AML-193 (cell line): ENCODE results near the gene NDUFS1.
A peak's percentile ranks its signal among the peaks of the same experiment; 100 is the strongest.
"Not testable (repeated sequence)": the region's sequence is repeated elsewhere in the genome, so short reads cannot be mapped to it uniquely, and the experiment has no call there.

ENCODE experiments used
- DNase-seq, 2 experiments: peaks; one replicate each; lab custom pipeline; 2025; lab: John Stamatoyannopoulos, UW

The NDUFS1 gene

DNA sequence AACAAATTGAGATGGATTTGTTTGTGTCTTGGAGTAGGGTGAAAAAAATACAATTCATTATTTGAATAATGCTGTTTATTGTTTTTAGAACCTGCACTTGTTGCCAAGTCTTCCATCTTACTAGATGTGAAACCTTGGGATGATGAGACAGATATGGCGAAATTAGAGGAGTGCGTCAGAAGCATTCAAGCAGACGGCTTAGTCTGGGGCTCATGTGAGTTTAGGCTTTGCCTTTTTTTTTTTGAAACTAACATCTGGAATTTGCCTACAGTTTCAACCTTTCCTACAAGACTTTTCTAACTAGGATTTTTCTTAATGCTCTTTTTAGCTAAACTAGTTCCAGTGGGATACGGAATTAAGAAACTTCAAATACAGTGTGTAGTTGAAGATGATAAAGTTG lies 3.2 kb upstream of the NDUFS1 start:
- DNase-seq, result not testable (repeated sequence)

DNA sequence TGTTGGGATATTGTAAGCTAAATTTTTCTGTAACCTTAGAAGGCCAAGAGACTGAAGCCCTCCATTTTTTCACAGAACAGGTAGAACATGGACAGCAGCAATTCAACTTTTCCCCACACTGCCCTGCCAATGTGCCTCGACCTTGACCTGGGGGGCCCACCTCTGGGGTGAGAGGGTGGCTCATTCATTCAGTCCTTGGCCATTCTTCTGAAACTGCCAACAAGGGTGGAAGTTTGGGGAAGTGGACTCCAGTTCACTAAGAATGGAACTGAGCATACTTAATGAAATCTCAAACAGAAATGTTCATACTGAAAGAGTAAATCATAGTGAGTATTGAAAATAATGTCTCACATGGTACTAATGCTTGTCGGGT lies 1.5 kb upstream of the NDUFS1 start:
- no peak for DNase-seq

DNA sequence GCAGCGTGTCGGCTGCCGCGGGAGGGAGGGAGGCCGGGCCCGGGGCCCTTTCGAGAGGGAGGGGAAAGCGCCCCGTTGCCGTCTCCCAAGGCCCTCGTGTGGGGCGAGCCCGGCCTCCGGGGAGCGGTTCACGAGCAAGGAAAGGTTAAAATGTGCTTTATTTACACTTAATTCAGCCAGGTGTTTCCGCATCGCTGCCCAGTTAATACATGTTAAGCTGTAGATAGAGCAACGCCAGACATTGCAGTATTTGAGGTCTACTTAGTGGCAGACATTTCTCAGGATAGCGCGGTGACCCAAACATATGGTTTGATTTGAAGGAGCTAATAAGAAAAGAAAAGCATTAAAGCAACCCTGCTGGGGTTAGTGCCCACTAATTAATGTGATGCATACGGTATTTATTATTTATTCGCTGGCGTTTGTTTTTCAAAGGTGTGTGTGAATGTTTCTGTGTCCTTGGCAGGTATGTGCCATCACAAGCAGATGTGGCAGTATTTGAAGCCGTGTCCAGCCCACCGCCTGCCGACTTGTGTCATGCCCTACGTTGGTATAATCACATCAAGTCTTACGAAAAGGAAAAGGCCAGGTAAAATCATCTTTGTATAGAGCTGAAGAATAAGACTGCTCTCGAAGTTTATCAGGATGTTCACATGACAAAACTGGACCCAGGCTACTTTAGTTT lies 1.0 kb upstream of the NDUFS1 start:
- no peak for DNase-seq

DNA sequence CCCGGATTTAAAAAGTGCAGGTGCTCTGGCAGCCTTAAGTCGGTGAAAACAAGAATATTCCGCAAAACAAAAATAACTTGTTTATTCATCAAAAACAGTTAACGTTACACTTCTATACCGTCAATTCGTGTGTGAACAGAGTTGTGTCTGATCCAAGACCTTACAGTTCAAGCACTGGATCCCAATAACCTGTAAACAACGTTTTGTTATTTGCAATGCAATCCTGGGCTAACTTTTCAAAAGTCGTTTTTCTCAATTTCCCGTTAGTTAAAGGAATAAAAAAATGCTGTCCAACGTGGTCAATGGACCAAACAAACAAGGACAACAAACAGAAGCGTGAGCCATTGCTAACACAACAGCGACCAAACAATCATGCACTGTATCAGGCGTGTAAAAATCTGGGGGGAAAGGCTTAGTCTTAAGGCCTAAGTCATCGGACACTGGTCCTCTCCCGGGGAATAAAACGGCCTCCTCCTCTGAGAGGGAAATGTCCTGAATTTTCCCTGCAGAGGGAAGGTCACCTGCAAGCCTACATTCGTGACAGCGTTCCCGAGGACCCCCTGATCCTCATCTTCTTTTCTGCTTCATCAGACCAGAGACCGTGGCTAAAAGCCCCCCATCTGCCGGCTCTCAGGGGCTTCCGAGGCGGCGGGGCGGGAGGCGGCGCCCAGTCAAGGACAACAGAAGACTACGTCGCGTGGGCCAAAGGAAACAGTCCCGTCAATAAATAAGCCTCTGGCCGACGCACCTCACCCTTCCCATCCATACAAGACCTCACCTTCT lies 490 bp downstream of the NDUFS1 start:
- no peak for DNase-seq

DNA sequence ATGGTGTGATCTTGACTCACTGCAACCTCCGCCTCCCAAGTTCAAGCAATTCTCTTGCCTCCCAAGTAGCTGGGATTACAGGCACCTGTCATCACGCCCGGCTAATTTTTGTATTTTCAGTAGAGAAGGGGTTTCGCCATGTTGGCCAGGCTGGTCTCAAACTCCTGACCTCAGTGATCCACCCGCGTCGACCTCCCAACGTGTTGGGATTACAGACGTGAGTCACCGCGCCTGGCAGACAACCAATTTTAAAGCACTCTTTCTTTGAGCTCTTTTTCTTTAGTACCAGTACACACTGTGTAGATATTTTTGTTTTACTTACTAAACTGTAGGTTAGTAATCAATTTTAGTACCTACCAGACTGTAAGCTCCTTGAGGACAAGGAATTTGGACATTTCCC lies 2.2 kb downstream of the NDUFS1 start:
- not testable (repeated sequence) for DNase-seq

DNA sequence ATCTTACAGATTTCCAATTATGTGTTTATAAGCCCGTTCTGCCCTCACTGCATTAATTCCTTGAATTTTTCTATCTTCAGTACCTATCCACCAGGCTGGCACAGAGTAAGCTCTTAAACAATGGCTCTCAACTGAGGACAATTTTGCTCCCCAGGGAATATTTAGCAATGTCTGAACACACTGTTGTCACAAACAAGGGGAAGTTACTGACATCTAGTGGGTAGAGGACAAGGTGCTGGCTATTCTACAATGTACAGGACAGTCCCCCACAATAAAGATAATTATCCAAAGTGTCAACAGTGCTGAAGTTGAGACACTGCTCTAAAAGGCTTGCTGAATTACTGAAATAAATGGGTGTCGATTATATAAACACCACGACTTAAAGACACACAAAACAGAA lies 5.0 kb downstream of the NDUFS1 start:
- peak in 1 of 2 experiments; percentile 26 for DNase-seq

DNA sequence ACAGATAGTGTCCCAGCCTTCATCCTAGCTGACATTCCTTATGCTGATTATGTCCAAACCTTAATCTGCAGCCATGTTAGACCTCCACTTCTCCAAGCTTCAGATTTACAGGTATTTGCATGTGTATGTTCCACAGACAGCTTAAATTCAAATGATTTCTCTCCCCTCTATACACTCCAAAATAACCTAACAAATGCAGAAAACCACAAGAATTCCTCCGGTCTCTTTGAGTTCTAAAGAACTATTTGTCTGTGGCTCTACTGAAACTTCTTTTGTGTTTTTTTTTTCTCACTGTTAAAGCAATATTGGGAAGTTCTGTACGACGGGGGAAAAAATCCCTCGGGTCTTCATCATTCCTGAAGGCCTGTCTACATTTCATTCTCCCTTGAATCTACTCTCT lies 8.6 kb downstream of the NDUFS1 start:
- no peak for DNase-seq

DNA sequence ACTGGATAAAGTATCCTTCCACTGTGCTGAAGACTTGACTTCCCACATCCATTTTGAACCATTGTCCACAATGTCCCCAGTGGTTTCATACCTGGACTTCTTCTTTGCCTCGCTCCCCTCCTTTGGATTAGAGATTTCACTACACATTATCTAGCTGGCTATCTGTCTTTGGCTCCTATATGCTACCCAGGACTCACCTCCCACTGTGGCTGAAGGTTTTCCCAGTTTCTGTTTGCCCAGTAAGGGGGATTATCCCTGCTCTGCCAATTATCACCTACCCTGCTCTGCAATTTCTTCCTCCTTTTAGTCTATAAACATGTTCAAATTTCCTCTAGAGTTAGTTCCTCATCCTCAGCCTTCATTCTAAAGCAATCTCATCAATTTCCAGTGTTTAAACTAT lies 9.1 kb downstream of the NDUFS1 start:
- no peak for DNase-seq

DNA sequence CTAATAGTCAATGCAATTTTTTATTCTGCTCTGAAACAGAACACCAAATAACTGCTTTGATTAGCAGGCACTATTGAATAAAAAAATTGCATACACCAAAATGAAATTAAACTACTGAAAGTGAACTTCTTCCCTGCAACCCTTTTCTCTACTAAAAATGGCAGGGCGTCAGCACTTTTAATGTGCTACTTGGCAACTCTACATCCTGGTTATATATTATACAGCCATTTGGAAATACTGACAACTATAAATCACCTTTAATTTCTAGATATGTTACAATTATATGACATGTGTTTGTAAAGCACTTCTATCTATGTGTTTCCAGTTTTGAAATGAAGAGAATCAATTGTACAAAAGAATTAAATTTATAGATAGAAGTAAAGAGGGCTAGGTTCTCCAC lies 9.9 kb downstream of the NDUFS1 start:
- no peak for DNase-seq

DNA sequence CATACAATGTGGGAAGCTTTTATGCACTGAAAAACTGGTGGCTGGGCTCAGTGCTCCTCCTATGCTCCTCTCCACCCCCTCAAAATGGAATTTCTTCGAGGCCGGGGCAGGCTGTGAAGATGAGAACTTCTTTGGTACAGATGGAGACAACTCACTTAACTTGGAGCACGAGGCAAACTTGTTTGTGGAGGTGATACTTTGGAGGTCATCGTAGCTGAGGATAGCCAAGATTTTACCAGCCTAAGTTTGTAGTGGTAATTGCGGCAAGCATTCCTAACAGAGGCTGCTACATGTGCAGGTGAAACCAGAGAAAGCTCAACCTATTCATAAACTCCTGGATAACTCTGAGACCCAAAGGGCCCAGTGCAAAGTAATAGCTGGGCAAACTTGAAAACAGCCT lies 13.6 kb downstream of the NDUFS1 start:
- DNase-seq, result no peak

DNA sequence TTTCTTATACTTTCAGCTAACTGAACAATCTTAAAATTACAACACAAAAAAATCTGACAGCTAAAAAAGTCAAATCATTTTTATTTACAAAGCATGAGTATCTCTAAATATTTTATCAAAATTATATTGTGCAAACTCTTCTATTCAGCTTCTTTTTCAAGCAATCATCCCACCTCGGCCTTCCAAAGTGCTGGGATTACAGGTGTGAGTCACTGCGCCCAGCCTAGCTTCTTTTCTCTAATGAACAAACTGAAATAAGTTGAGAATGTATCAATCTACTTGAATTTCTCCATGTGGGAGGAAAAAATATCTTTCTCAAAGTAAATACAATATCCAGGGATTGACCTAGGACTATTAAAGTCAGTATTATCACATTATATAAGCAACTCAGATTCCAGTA lies 14.9 kb downstream of the NDUFS1 start:
- no peak for DNase-seq

DNA sequence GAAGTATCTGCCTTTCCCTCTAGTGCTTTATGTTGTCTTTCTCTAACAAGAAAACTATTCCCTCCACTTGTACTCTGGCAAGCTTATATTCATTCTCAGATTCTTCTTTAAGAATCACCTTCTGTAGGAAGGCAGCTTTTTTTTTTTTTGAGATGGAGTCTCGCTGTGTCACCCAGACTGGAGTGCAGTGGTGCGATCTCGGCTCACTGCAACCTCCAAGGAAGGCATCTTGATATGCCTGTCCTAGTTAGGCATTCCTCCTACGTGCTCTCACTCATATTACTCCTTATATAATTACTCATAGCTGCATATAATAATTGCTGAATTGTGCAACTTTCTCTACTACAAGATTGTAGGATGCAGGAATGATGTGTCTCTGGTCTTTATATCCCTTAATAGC lies 15.8 kb downstream of the NDUFS1 start:
- DNase-seq, result no peak

DNA sequence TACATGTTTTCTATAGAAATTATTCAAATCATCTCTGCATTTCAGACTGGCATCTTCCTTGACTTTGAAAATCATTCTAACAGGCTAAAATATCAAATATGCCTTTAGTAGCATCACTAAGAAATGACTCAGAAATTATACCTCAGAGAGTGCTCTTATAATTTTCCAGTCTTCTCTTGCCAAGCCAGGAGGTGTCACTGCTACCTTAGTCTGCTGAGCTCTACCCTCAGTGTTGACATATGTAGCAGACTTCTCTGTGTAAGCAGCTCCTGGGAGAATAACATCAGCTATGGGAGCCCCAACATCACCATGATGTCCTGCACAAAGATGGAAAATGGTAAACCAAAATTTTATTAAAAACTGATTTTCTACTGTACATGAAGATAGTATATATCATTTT lies 31.6 kb downstream of the NDUFS1 start:
- DNase-seq, result peak; percentile 8 to 17

DNA sequence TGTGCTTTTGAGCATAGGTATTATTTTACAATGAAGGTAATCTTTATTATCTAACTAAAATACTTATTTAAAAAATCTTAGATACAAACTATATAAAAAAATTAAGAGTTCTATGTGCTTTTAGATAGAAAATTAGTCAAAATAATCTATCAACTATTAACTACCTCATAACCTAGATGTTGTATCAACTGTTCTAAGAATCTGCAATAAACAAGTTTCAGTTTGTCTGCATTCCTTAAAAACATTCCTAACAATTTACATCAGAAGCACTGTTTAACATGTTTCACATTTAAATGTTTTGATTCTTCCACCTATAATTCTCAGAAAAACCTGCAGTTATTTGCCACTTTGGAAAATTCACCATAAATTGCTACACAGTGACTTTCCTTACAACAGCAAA lies 33.3 kb downstream of the NDUFS1 start:
- DNase-seq, result no peak

DNA sequence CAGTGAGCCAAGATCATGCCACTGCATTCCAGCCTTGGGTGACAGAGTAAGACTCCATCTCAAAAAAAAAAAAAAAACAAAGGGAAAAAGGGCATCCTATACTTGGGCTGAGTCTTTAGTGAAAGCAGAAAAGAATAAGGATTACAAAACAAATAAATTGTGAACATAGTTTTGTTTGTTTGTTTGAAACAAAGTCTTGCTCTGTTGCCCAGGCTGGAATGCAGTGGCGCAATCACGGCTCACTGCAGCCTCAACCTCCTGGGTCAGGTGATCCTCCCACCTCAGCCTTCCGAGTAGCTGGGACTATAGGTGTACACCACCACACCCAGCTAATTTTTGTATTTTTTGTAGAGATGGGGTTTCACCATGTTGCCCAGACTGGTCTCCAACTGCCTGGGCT lies 36.7 kb downstream of the NDUFS1 start:
- DNase-seq, result not testable (repeated sequence)

DNA sequence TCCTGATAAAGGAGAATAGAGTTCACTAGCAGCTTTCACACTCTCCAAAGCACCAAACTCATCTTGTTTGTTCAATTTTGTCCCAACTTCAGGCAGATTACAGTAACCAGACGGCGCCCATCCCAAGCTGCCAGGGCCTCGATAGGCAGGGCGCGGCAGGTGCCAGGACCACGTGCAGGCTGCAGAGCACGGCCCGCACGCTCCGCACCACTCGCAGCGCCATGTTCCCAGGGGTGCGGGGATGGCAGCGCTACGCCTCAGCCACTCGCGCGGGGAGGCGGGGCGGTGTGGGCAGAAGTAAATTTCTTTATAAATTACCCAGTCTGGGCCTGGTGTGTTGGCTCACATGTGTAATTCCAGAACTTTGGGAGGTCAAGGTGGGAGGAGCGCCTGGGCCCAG lies 43.0 kb downstream of the NDUFS1 start:
- no peak for DNase-seq

DNA sequence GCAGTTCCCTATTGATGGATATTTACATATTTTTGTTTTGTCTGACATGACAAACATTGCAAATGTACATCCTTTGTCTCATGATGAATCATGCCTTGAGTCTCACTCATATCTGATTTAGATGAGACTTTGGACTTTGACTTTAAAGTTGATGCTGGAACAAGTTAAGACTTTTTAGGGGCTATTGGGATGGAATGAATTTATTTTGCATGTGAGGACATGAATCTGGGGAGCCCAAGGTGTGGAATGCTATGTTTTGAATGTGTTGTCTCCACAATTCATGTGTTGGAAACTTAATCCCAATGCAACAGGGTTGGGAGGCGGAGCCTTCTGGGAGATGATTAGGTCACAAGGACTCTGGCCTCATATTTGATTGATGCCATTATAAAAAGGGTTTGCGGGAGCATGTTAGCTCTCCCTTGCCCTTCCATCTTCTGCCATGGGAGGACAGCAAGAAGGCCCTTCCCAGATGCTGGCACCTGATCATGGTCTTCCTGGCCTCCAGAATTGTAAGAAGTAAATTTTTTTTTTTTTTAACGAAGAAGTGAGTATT lies 44.1 kb downstream of the NDUFS1 start:
- DNase-seq, result no peak

DNA sequence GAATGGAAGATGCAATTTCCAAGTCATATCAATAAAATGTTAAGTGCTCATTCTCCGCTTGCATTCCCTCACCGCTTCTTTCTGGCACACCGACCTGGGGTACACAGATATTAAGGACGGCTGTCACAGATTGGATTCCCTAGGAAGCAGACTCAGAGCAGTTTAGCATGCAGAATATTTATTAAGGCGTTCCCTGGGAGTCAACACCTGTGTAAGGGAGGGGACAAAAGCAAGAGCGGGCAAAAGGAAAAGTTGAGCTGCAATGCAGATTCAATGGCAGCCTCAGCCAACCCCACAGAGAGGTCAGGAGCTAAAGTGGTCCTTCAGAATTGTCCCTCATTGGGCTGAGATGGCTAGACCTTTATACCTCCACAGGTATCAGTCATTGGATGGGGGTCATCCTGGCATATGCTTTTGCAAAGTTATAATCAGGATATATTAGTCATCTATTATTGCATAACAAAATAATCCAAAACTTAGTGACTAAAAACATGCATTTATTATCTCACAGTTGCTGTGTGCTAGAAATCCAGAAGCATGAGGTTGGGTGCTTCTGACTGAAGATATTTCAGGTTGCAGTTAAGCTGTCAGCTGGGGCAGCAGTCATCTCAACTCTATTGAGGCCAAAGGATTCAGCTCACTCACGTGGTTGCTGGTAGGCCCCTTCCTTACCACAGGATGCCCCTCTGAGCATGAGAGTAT lies 46.2 kb downstream of the NDUFS1 start:
- no peak for DNase-seq

DNA sequence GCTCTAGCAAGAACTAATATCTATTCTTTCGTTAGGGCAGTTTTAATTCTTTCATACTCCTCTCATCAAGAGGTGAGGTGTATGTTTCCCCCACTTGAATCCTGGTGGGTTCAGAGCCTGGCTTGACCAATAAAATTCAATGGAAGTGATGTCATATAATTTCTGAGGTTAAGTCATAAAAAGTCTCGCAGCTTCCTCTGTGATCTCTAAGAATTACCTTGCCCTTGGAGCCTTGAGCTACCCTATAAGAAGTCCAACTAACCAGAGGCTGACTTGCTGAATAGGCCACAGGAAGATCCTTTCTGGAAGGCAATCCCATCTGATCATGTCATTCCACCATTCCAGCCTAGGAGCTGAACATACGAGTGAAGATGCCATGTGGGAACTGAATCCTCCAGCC lies 47.1 kb downstream of the NDUFS1 start:
- no peak for DNase-seq

DNA sequence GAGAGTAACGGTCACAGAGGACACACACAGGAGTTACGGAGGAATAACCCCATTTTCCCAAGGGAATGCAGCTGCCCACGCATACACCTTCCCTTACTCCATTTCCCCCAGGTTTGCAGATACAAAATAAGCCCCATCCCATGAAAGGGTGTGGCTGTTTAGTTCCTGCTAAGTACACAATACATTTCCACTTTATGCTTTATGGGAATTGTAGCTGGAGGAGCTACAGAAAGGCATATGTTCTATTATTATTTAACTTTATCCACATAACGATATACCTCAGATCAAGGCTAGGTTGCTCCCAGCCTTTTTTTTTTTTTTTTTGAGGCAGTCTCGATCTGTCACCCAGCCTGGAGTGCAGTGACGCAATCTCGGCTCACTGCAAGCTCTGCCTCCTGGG lies 50.5 kb downstream of the NDUFS1 start:
- no peak for DNase-seq

DNA sequence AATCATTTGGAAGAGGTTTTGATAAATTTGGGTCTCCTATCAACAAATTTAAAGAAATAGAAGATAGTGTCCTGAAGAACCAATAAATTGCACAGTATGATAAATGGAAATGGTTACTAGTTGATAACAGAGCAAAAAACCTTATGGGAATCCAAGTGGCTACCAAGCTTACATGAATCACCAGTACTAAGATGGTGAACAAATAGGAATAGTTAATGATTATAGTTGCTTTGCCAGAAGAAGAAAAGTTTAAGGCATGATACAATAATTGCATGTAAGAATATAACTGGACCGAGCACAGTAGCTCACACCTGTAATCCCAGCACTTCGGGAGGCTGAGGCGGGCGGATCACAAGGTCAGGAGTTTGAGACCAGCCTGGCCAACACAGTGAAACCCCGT lies 53.7 kb downstream of the NDUFS1 start:
- no peak for DNase-seq

DNA sequence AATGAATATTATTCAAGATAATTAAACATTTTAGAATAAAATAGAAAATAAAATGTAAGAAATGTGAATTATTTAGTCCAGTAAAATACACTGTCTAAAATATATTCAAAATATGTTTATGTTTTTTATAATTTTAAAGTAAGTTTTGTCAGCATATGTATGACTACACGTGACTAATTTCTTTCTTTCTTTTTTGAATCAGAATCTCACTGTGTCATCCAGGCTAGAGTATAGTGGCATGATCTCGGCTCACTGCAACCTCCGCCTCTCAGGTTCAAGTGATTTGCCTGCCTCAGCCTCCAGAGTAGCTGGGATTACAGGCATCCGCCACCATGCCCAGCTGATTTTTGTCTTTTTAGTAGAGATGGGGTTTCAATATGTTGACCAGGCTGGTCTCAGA lies 54.2 kb downstream of the NDUFS1 start:
- DNase-seq, result no peak

DNA sequence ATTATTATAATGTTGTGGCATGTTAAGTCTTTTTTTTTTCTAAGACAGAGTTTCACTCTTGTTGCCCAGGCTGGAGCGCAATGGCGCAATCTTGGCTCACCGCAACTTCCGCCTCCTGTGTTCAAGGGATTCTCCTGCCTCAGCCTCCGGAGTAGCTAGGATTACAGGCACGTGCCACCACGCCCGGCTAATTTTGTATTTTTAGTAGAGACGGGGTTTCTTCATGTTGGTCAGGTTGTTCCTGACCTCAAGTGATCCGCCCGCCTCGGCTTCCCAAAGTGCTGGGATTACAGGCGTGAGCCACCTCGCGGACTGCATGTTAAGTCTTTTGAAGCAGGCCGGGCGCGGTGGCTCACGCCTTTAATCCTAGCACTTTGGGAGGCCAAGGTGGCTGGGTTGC lies 60.4 kb downstream of the NDUFS1 start:
- DNase-seq, result not testable (repeated sequence)
